ENCODE data around the gene HNRNPA3.
"Not testable (repeated sequence)": the region's sequence is repeated elsewhere in the genome, so short reads cannot be mapped to it uniquely, and the experiment has no call there.

Gene HNRNPA3

DNA sequence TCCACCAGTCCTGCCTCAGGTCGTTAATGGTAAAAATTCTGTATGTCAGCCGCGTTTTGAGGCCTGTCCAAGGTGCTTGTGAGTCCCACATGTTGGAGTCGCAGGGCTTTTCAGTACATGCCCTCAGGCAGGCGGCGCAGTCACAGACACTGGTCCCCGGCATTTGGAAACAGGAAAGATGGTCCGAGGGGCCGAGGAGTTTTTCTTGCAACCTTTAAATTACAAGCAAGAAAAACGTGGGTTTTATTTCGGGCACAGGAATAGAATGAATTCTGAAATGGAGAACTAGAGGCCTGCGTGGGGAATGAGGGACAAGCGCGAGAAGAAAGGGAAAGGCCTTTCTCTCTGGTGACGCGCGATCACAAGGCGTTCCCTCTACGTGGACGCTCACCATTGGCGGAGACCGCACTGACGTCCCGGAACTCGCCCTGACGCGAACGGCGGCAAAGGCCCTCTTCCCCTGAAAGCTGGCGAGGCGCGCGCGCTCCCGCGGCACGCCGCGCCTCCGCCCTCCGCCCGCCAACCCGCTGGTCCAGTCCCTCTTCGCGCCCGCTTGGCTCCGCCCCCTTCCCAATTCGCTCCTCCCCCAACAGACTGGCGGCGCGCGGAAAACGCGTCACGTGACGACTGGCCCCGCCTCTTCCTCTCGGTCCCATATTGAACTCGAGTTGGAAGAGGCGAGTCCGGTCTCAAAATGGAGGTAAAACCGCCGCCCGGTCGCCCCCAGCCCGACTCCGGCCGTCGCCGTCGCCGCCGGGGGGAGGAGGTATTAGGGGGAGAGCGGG is at the start of gene HNRNPA3:
TSS of gene HNRNPA3 (plus strand) at position 689 of the 785 bp plus-strand sequence. CDS start at position 695, 6 bp downstream.
- peak; percentile 99 for DNase-seq

DNA sequence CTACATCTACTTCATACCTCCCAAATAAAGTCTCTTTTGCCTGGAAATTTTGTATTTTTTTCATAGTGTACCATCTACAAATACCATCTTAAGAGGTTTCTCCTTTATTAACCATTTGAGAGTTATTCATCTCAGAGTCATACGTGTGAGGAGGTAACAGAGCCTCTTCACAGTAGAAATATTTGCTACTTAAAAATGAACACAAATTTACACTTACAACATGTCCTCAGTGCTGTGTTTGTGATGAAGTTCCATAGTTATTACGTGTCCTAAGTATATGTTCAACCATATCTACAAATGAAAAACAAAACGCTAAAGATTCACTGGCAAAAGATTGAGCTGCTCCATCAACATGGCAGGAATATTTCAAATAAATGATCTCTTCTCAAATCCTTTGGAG is 48.5 kb upstream of the HNRNPA3 start:
- no peak for DNase-seq

DNA sequence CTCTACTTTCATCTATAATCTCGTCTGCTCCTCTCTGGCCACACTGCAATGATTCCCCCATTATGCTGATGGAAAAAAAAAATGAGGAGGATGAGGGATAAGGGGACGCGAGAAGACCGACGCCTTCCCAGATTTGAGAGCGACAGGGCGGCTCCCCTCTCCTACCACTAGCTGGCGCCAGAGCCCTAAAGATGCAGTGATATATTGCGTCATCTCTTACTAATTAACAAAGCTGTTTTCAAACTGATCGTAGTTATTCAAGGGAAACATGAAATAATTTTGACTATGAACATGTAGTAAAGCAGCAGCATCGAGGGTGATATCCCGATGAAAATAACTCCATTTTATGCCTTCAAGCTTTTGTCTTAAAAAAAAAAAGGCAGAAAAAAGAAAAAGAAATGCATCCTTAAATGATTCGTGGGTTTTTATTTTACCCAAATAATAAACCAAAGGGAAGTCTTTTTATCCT is 48.0 kb upstream of the HNRNPA3 start:
- peak; percentile 83 for DNase-seq

DNA sequence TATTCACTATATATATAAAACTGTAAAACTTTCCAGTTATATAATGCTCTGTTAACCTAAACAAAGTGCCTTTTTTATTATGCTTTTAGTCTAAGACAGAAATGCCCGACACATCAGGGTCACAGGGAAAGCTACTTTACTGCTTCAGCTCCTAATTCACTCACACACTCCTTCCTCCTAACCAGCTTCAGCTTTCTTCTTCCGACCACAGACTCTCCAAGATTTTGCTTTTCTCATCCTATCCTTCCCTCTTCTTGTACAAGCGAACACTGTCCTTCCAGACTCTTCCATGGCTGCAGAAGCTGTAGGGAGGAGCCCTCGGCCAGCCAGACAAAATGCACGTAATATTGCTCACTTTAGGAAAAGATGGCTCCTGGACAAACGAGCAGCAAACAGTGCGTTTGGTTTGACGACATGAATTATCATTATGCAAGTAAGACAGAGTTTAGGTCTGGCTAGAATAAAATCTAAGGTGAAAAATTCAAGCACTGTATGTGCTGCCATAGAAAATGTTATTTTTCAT is 47.5 kb upstream of the HNRNPA3 start:
- peak; percentile 7 for DNase-seq

DNA sequence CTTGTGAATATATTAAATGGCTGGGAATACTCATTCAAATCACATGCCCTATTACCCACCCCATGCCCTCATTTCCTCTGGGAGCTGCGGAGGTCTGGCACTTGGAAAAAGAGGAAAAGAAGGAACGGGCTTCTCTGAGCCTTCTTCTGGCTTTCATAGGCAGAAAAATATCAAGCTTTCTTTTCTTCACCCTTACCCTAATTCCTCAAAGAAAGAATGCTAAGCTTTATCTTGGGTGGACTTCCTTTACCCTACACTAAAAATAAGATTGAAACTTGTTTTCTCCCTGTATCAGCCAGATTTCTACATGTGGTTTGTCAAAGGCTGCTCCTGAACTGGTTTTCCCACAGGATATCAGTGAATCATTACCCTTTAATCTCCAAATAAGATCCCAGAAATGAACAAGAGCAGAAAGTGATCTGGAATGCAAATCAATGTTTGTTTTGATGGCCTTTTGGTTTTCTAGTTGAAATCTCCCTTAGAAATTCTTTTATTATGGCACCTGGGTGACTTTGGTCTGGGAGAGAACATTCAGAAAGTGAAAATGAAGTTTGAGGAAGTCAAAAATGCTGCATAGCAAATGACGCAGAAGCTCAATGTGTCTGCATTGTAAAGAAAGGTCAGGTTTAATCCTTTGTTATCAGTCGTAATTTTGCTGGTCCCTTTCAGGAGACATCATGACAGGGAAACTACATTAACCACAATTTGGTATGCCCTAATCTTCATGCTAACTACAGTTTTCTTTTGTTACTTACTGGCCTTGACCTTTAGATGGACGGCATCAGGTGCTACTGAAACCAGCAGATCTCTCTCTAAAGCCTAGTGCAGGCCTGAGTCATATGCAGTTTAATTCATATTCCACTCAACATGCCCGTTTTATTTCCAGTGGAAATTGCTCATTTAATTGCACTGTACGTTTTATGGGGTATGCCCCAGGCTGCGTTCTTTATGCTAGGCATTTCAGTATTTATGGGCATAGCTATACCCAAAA is 46.6 kb upstream of the HNRNPA3 start:
- DNase-seq, result peak; percentile 9

DNA sequence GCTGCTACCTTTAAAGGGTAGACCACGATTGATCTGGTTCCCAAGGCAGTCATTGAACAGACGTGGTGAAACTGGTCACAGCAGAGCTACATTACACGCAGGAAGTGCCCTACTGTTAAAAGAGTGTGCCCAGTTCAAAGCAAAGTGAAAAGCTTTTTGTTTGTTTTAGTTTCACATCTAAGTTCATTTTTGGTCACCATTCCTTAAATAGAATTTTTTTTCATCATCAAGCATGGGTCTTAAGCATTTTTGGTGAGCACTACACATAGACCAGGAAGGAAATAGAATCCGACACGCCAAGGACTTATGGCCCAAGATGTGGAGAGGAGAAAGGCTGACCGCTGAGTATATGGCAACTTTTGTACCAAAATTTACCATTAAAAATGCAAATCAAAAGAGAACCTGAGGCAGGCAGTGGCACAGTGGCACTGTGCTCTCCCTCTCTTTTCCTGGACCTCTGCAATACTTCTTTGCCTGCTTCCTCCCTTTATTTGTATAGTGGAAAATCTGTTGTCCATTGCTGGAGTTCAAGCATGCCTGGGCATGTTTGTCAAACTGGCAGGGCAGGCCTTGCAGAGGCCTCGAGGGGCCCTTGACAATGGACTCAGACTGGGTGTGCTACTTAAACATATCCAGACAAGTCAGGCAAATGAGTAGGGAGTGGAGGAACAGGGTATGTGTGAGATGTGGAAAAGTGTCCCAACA is 42.6 kb upstream of the HNRNPA3 start:
- DNase-seq, result no peak

DNA sequence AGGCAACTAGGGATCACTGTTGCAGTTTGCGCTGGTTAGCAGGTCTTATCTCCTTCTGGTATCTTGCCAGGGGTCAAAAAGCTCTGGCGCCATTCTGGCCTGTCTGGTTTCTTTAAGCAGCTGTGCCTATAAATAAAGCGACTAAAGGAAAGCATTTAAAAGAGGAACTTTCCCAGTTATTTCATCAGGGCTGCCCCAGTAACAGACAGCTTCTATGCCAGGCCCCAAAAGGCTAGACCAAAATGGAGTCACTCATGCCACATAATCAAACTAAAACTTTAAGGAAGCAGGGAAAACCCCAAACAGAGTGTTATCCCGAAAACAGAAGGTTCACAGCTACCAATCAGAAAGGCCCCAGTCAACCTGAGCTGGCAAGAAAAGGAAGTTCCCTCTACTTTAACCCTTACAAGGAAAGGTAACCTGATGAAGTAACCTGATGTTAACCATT is 41.2 kb upstream of the HNRNPA3 start:
- DNase-seq, result no peak

DNA sequence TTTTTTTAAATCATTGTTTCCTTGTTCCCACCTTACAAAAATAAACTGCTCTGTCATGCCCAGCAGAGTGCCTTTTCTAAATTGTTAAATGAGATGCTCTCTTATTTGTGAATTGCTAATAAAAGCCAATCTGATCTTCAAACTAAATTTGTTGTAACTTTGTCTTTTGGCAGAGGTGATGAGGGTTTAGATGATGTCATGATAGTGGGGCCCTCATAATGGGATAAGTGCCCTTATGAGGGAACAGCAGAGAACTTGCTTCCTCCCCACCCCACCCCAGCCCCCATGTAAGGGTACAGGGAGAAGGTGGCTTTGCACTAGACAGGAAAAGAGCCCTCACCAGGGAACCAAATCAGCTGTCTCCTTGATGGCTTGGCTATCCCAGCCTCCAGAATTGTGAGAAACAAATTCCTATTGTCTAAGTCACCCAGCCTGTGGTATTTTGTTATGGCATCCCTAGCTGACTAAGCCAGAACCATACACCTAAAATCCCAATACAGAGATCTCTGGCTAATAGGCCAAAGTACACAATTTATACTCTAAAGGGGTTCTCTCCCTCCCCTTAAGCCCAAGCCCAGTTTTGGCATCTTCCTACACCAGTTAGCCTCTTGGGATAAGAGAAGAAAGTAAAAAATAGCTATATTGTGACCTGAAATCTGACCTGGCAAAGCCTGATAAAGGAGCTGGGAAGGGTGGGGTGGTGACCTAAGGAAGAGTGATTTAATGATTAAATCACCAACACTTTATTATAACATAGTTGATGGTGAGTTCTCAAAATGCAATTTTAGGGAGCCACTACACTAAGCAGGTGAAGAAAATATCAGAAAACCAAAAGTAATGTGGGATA is 40.3 kb upstream of the HNRNPA3 start:
- no peak for DNase-seq

DNA sequence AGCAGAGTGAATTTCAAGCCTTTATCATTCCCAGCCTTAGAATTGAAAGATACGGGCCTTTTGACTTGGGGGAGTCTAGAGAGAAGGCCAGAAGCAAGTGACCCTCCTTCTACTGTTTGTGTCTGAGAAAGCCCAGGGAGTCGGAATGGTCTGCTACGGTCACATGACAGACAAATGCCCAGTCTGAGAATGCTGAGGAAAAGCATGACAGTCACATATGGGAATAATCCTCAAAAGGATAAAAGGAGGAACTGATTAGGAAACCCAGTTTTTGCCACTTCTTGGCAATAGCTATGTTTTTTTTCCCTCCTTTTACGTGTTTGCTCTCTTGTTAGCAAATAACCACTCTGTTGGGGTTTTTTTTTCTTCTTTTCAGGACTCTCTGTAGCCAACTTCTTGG is 38.1 kb upstream of the HNRNPA3 start:
- DNase-seq, result no peak

DNA sequence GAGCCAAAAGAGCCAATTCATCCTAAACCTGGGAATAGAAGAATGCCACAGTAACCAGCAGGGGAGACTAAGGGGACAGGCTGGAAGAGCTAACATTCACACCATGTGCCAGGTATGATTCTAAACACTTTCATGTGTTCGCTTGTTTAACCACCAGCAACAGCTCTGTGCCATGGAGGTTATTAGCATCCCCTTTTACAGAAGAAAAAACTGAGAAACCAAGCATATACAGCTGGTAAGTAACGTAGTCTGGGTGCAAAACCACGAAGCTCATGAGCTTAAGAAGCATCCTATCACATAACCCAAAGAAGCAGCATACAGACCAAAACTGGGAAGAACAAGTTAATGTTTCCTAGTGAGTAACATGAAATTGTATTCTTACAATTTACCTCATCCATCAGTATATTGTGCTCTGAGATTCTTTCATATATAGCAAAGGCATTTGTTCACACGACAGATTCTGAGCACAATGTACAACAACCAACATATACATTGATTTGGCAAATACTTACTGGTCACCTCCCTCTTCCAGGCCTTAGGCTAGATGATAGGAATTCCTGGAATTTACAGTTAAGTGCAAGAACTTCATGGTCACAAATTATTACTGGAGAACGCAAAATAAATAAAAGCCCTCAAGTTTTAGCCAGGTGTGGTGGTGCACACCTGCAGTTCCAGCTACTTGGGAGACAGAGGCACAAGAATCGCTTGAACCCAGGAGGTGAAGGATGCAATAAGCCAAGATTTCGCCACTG is 36.5 kb upstream of the HNRNPA3 start:
- no peak for DNase-seq

DNA sequence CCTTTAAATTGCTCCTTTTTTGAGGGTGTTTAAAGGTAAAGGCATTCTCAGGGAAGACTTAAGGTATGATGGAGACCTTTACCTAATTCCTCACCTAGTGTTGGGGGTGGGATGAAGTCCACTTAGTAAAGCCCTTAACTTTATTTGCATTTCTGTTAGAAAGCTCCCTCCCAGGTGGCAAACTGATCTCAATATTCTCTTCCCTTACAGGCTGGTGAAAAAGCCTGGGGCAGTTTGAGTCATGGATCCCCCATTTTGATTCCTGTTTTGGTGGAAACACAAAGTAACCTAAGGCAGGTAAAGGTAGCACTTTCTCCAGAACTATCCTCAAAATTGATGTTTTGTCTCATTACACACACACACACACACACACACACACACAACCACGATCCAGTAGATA is 33.8 kb upstream of the HNRNPA3 start:
- DNase-seq, result no peak

DNA sequence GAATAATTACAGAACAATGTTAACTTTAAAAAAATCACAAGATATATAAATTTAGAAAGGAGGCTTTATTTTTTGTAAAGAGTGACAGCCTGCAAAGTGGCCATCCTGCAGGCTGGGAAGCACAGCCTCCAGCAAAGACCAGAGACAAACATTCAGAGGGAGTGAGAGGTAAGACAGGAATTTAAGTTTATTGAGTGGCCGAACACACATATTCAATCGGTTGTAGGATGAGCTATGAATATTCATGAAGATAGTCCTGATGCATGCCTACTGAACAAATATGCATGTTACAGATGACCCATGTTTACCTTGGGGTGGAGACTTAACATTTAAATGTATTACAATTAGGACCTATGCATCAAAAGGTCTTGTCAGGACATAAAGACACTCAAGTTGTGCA is 33.4 kb upstream of the HNRNPA3 start:
- no peak for DNase-seq

DNA sequence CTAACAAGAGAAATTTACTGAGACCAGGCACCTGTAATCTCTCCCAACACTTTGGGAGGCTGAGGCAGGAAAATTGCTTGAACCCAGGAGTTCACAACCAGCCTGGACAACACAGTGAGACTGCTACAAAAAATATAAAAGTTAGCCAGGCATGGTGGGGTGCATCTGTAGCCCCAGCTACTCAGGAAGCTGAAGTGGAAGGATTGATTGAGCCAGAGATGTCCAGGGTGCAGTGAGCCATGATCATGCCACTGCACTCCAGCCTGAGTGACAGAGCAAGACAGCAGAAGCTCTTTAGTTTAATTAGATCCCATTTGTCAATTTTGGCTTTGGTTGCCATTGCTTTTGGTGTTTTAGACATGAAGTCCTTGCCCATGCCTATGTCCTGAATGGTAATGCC is 32.9 kb upstream of the HNRNPA3 start:
- not testable (repeated sequence) for DNase-seq

DNA sequence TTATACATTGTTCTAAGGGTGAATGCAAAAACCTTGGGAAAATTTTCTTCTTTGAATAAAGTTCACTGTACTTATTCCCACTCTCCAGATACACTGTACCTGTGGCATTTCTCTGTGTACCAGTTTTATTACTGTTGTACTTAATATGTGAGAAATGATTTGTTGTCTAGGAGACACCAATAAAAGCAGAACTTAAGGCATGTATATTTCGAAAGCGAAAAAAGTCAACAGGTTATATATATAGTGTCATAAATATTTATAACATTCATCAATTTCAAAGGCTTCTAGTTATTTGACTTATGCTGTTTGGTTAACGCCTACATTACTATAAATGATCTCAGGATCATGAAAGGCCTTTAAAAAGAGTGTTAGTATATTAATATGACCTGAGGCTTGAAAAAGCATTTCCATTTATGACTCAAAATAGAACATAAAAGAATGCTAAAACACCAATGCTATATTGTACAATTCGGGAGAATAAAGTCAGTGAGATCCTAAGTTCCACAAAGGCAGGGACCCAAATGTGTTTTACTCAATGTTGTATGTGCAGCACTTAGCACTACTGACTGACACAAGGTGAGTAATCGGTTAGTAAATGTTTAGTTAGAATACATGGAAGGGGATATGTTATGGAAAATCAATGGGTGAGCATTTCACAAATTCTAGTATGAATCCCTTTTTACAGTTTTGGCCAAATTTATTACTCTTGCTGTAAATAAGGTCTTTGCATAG is 32.2 kb upstream of the HNRNPA3 start:
- DNase-seq, result no peak

DNA sequence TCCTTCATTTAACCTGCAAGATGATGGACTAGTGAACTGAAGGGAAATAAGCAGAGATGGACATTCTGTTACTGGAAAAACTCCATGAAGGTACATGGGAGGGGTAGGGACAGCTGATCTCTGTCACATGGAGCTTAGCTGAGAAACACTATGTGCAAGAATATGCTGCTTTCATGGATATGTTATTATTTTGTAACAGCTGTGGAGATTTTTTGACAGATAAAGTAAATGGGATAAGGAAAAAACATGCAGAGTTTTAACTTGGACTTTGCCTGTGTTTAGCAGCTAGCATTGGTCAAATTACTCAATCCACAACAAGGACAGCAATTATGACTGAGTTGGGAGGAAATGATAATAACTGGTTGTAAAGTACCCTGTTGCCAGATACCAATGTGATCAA is 28.7 kb upstream of the HNRNPA3 start:
- no peak for DNase-seq

DNA sequence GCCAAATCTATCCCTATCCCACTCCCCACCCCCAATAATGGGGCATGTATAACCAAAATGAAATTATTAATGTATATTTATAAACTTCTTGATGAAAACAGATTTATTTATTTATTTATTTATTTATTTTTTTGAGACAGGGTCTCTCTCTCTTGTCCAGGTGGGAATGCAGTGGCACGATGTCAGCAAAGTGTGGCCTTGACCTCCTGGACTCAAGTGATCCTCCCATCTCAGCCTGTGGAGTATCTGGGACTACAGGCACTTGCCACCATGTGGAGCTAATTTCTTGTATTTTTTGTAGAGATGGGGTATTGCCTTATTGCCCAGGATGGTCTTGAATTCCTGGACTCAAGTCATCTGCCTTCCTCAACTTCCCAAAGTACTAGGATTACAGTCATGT is 28.0 kb upstream of the HNRNPA3 start:
- DNase-seq, result no peak

DNA sequence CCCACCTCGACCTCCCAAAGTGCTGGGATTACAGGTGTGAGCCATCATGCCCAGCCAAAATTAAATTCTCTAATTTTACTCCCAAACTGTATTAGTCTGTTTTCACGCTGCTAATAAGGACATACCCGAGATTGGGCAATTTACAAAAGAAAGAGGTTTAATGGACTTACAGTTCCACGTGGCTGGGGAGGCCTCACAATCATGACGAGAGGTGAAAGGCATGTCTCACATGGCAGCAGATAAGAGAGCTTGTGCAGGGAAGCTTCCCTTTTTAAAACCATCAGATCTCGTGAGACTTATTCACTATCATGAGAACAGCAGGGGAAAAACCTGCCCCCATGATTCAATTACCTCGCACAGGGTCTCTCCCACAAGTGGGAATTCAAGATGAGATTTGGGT is 26.6 kb upstream of the HNRNPA3 start:
- DNase-seq, result not testable (repeated sequence)

DNA sequence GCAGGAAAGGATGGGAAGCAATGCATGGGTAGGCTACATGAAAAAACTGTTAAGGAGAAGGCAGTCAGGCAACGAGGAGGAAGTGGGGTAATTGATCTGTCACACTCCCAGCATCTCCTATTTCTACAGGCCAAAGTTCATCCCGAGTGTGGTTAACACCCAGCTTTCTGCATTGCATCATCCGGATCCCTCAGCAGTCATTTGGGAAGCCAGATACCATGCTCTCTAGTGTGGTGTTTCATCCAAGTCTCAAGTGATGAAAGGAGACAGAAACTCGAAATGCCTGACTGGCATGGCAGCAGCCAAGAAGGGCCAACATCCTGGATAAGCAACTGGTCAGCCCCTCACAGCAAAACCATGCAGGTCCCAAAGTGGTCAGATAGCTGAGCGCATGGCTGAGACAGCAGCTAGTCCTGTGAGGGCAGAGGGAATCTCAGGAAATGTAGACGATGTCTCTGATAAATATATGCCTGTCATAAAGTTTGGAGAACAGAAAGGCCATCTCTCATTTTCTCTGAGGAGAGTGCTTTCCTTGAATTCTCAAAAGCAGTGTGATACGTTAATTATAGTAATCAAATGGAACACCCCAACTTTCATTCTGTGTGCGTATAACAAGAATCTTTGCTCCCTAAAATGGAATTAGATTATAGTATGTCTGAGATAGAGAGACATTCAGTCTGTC is 24.8 kb upstream of the HNRNPA3 start:
- DNase-seq, result no peak
